A673 (cell line): ENCODE results near the gene PKD1. TPM values are rescaled to one million over a fixed set of nuclear protein-coding genes. Genes with fewer than 3 reads are reported as not detected.

Experiments
- BruUV-seq: library from RNA; stranded (reverse); fragments of 400-500 nt; replicated peaks from 2 replicates; lab custom pipeline; 2021; lab: Mats Ljungman, UMichigan
- CTCF ChIA-PET: fragments of 300-600 bp; sonication (Branson Sonifier 250); formaldehyde crosslinking; loops from one replicate; lab custom pipeline; 2022; ENCODE audit warnings: antibody characterized with exemption; lab: Charles Lee
- POLR2A ChIA-PET: fragments of 300-600 bp; sonication (Branson Sonifier 250); formaldehyde crosslinking; loops from one replicate; lab custom pipeline; 2022; ENCODE audit warnings: antibody characterized with exemption; ENCODE audit not compliant: low non-redundant PET; lab: Charles Lee
- DNase-seq: peaks from one replicate; pipeline ENCODE4 v3.0.0-alpha.2; 2015; ENCODE audit warnings: low spot score
- H3K27ac ChIP-seq: fragments of 200-600 bp; sonication (generic); 2 replicates; pipeline ENCODE4 v1.5.1; 2016; ENCODE audit warnings: mixed run types, low read depth, mild to moderate bottlenecking, mixed read lengths, antibody characterized with exemption, low read length; ENCODE audit not compliant: poor library complexity, severe bottlenecking
- H3K27me3 ChIP-seq: fragments of 200-600 bp; sonication (generic); replicated peaks from 2 replicates; pipeline ENCODE4 v1.6.1; 2017; ENCODE audit warnings: mixed run types, low read depth, mild to moderate bottlenecking, mixed read lengths, antibody characterized with exemption, low read length; ENCODE audit not compliant: insufficient read depth, poor library complexity
- H3K36me3 ChIP-seq: fragments of 200-600 bp; sonication (generic); 2 replicates; pipeline ENCODE4 v1.6.1; 2016; ENCODE audit warnings: mixed run types, mild to moderate bottlenecking, mixed read lengths, antibody characterized with exemption, low read length; ENCODE audit not compliant: insufficient read depth, poor library complexity, severe bottlenecking
- H3K4me1 ChIP-seq: fragments of 200-600 bp; sonication (generic); 2 replicates; pipeline ENCODE4 v1.6.1; 2017; ENCODE audit warnings: mixed run types, mild to moderate bottlenecking, mixed read lengths, antibody characterized with exemption, low read length; ENCODE audit not compliant: insufficient read depth, poor library complexity, severe bottlenecking
- H3K4me3 ChIP-seq: fragments of 200-600 bp; sonication (generic); 2 replicates; pipeline ENCODE4 v1.5.1; 2016; ENCODE audit warnings: low read depth, mixed run types, mild to moderate bottlenecking, mixed read lengths, low read length; ENCODE audit not compliant: poor library complexity, severe bottlenecking
- H3K9me3 ChIP-seq: fragments of 200-600 bp; sonication (generic); 2 replicates; pipeline ENCODE4 v1.6.1; 2016; ENCODE audit warnings: mixed run types, low read depth, mild to moderate bottlenecking, mixed read lengths, antibody characterized with exemption, low read length; ENCODE audit not compliant: poor library complexity, severe bottlenecking
- CTCF ChIP-seq: fragments of 300-800, 200-600 bp; sonication (generic); conservative IDR thresholded peaks from 2 replicates; pipeline ENCODE4 v1.5.1; 2017; ENCODE audit warnings: low read depth, mild to moderate bottlenecking, antibody characterized with exemption, low read length, moderate library complexity, mixed read lengths
- EZH2 ChIP-seq: fragments of 200-600 bp; sonication (generic); IDR thresholded peaks from 2 replicates; pipeline ENCODE4 v1.6.1; 2017; ENCODE audit warnings: borderline replicate concordance, low read depth, mild to moderate bottlenecking, mixed read lengths, antibody characterized with exemption, low read length; ENCODE audit not compliant: poor library complexity, severe bottlenecking
- intact Hi-C: fragments of 100-400 bp; cut with micrococcal nuclease; formaldehyde crosslinking; loops from one replicate; pipeline ENCODE4 v1.10.0; 2022; ENCODE audit not compliant: unreplicated experiment
- total RNA-seq: library from RNA; stranded (reverse); gene quantifications from 2 replicates; pipeline ENCODE4 v1.2.3, GENCODE V29; 2021

Gene PKD1
- total RNA-seq, 1 experiment from 2014 or later = 121 TPM

GRCh38 chr16:2176047-2176446 is 40.3 kb upstream of the PKD1 start:
- TF ChIP-seq CTCF (no peak), EZH2 (no peak)
- Histone ChIP-seq H3K27me3 (no peaks in the 10 kb centered on the region), H3K9me3 (no peaks in the 10 kb centered on the region), H3K4me1 (no peaks in the 10 kb centered on the region), H3K4me3 (no peak overlapping the region), H3K36me3 (peaks cover 29% of the 10 kb centered on the region), H3K27ac (no peak overlapping the region)
- BruUV-seq = no TSS peak
- CTCF ChIA-PET = no interaction called here
- POLR2A ChIA-PET = no interaction called here
- intact Hi-C loops = no loop called here
- no peak for DNase-seq

GRCh38 chr16:2175454-2175853 is 39.8 kb upstream of the PKD1 start:
- Histone ChIP-seq H3K4me1 (no peaks in the 10 kb centered on the region), H3K9me3 (no peaks in the 10 kb centered on the region), H3K36me3 (peaks cover 29% of the 10 kb centered on the region), H3K27me3 (no peaks in the 10 kb centered on the region), H3K4me3 (no peak overlapping the region), H3K27ac (no peak overlapping the region)
- ChIA-PET CTCF (no interaction called here), POLR2A (no interaction called here)
- TF ChIP-seq CTCF (no peak), EZH2 (no peak)
- intact Hi-C loops = no loop called here
- BruUV-seq = no TSS peak
- DNase-seq = no peak

GRCh38 chr16:2174396-2175131 is 38.9 kb upstream of the PKD1 start:
- no peak for DNase-seq
- intact Hi-C loops = no loop called here
- Histone ChIP-seq H3K27ac (no peak overlapping the region), H3K4me1 (no peaks in the 10 kb centered on the region), H3K4me3 (no peak overlapping the region), H3K36me3 (peaks cover 33% of the 10 kb centered on the region), H3K9me3 (no peaks in the 10 kb centered on the region), H3K27me3 (no peaks in the 10 kb centered on the region)
- BruUV-seq = no TSS peak
- TF ChIP-seq CTCF = no peak
- no peak for TF ChIP-seq EZH2
- ChIA-PET POLR2A (no interaction called here), CTCF (interaction anchor here (0.5 kb wide), 1 partner anchor 152 kb away, joined by 3 read pairs; no protein-coding TSS in a partner anchor)
